Stimulated activated CD8-positive, alpha-beta memory T cell treated with anti-CD3 and anti-CD28 coated beads, Interleukin-12 subunit alpha, Interleukin-12 subunit beta, amount 100 ng/mL, for 24 hours (primary cell): Measurements from ENCODE around the gene RGS6.
"Not testable (repeated sequence)": the region's sequence is repeated elsewhere in the genome, so short reads cannot be mapped to it uniquely, and the experiment has no call there.

ENCODE experiments used
- DNase-seq: peaks from one replicate; pipeline ENCODE4 v3.0.0-alpha.2; 2020; ENCODE audit errors: extremely low read depth

Gene RGS6

DNA sequence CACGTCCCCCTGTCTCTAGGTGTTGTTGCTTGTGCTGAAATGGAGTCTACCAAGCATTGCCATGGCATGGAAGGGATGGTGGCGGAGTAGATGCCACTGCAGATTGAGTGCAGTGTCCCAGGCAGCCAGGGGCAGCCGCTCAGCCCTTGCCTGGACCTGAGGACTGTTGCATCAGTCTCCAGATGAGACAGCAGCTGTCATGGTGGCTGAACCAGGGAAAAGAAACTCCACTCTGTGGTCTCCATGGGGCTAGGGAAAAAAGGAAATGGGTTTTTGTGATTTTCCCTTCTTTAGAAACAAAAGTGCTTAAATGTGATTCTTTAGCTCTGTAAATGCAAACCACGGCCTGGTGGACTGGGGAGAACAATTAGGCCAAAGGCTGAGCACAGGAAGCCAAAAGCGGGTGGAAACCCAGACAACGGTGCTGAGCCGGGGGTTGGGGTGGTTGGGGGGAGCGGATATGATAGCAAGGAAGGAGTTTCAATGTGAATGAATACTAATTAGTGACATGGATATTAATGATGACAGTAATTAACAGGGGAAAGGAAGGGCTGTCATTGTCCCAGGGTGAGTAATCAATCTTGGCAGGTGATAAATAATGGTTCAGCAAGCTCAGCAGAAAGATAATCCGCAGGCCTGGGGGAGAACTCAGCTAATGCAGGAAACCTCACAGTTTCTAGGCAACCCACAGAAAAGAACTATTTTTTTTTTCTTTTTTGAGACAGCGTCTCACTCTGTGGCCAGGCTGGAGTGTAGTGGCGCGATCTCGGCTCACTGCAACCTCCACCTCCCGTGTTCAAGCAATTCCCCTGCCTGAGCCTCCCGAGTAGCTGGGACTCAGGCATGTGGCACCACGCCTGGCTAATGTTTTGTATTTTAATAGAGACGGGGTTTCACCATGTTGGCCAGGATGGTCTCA lies 519.1 kb downstream of the RGS6 start:
- no peak for DNase-seq

DNA sequence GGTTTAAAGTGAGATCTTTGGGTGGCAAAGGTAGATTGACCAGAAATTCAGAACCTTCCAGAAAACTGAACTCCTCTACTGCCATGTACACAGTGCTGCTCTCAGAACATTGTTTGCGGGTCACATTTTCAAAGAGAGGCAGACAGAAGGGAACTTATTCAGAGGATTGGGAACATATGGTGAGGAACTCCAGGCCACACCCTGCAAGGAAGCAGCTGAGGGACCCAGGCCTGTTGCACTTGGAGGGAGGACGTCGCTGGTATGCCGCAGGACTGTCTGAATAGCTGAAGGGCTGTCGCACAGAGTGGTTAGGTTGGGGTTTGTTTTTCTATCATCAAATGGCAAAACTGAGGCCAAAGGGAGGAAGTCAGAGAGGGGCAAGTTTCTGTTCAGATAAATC lies 520.5 kb downstream of the RGS6 start:
- DNase-seq = no peak

DNA sequence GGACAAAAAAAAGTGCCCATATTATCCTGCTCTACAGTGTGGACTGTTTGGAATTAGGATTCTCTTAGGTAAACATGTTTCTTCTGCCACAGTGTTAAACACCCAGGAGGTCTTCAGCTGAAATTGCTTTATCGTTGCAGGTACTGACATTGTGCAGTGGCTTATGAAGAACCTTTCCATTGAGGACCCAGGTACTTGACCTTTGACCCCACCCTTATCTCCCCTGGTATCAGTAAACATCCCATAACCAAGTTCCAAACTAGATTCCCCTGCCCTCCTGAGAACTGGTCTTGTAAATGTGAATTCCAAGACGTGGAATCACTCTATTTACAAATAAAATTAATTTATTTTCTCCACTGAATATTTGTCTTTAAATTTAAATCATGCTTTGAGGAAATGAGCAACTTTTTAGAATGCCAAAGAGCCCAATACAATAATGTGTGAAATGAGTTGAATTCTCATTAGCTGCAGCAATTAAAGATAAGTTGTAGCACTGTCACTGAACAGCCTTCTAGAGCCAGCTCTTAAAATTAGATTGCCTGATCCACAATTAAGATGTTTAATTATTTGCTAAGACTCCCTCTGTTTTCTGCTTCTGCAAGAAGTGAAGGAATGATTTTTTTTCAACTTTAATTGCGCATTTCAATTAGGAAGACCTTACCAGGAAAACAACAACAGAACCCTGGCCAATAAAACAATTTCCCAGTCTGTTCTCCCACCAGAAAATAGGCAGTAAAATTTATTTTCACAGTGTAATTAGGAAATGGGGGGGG lies 522.3 kb downstream of the RGS6 start:
- no peak for DNase-seq

DNA sequence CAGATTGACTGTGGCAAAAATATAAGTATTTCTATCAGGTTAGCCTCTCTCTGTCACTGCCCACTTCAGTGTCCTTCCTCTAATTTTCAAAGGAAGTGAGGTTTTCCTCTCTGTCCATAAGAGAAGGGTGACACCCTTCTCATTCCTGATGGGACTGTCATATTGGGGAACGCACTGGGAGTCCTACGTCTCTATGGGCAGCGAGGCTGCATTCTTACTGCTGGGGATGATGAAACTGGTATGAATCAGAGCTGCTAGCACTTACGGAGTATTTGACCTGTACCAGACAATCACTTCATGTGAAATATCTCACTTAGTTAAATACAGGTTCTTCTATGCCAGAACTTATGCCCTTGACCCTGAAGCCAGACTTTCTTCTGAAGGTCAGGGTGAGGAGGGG lies 525.4 kb downstream of the RGS6 start:
- DNase-seq = no peak

DNA sequence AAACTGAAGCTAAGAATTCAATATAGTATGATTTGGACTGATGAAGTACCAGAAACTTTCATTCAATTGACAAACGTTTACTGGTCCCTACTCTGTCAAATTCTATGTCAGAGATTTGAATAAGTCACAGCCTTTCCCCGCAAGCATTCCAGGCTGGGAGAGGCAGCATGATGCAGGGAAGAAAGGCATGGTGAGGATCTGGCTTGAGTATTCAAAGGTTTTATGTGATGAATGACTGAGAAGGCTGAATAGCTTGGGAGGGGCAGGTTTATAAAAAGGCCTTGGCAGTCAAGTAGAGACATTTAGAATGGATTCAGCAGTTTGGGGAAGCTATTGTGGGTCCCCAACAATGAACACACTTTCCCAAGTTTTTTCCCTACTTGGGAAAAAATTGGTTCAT lies 529.8 kb downstream of the RGS6 start:
- DNase-seq = no peak

DNA sequence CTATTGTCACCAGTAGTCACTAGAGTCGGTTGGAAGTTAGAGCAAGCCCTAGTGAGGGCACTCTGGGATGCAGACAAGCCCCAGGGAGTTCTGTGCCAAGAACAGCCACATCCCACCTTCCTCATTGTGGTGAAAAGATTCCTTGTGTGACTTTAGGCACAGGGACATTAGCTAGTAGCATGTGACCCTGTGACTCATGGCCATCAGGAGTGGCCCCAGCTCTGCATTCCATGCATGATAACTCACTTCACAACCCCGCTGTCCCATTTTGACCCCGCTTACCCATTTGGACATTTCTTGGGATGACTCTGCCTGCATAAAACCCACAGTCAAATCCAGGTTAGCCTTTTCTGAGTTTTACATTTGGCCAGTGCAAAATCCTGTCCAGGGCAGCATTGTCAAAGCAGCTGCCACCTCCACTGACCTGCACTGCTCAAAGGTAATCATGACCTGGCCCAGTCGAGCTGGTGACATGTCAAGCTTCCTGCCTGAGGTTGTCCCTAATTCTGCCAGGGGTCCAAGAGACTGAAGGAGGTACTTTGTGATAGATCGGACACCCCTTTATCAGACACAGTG lies 531.1 kb downstream of the RGS6 start:
- no peak for DNase-seq

DNA sequence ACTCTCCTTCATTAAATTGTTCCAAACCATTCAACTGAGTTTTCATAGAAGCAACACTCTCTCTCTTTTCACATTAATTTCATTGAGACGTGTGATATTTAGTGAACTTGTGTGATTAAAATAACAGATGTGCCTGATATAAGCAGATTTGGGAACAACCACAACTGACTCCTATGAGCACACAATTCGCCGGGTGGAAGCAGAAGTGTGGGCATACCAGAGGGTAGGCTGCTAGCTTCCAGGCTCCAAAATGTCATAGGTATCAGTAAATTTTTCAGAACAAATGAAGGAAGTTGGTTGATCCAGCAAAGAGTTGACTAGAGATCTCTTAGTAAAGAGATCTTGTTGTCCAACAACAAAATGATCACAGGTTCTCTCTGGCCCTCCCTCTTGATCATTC lies 532.0 kb downstream of the RGS6 start:
- DNase-seq = no peak

DNA sequence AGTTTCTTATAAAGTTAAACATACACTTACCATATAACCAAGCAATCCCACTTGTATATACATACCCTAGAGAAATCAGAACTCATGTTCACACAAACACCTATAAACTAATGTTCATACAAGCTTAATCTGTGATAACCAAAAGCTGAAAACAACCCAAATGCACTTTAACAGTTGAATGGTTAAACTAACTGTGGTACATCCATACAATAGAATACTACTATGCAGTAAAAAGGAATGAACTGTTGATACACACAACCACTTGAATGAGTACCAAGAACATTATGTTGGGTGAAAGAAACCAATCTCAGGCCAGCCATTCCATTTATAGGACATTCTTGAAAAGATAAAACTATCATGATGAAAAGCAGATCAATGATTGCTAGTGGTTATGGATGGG lies 534.1 kb downstream of the RGS6 start:
- no peak for DNase-seq

DNA sequence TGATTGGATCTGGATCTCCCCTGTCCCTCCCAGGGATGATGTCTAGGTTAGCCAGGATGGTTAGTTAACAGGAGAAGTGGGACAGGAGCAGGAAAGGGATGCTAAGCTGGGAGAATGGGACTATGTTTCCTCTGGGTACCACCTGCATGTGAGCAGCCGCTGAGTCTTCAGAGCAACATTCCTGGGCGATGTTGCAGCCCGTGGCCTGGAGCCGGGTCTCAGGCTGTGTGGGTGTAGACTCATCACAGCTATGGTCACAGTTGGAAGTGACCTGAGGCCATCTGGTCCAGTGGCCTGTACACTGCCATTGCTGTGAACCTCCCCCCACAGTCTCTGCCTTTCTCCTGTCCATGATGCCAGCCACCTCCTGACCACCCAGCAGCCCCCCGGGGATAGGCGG lies 539.1 kb downstream of the RGS6 start:
- no peak for DNase-seq

DNA sequence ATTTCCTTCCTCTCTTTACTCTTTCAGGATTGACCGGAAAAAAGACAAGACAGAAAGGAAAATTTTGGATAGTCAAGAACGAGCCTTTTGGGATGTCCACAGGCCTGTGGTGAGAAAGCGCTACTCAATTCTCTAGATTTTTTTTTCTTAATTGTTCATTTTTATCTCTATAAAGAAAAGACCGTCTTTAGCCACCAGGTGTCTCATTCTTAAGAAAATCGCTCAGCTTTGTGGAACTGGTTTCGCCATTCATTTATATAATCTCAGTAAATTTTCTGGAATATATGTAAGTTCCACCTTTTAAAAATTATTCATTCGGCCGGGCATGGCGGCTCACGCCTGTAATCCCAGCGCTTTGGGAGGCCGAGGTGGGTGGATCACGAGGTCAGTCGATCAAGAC lies 540.6 kb downstream of the RGS6 start:
- no peak for DNase-seq

DNA sequence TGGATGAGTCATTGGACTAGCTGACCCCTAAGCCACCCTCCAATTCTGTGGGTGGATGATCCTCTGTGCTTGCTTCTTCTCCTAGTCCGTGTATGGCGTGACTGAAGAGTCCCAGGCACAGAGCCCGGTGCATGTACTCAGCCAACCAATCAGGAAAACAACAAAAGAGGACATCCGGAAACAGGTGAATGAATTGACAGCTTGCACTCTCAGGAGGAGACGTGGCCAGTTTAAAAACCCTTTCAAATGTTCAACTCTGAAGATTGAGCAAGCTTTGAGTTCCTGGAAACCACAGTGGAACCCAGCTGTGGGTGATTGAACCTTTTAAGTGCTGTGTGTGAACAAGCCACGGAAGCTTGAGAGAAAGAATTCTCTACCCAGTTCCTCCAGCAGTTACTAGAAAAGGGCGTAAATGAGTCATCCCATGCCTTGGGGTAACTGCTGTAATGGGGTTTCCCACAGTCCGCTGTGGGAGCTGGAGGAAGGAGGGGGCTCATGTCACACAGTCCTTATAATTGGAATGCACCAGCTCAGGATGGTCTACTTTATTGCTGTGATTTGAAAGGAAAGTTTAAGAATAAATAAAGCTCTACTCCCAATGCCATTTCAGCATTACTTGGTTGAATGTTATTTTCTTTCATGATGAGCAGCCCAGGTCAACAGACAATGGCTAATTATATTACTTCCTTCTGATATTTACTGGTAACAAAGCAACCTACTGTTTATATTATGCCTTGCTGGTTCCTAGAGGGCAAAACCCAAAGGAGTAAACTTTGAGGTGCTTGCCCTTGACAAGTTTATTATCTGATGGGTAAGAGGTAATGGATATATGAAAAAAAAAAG lies 544.6 kb downstream of the RGS6 start:
- DNase-seq = peak; percentile 15

DNA sequence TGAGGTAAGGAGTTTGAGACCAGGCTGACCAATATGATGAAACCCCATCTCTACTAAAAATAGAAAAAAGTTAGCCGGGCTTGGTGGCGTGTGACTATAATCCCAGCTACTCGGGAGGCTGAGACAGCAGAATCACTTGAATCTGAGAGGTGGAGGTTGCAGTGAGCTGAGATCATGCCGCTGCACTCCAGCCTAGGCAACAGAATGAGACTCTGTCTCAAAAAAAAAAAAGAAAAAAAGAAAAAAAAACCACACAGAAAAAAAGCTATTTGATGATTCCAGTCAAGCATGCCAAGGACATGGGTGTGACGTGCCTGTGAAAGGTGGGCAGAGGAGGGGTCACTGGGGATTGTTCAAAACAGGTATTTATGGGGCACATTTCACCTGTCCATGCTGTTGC lies 545.3 kb downstream of the RGS6 start:
- DNase-seq = not testable (repeated sequence)

DNA sequence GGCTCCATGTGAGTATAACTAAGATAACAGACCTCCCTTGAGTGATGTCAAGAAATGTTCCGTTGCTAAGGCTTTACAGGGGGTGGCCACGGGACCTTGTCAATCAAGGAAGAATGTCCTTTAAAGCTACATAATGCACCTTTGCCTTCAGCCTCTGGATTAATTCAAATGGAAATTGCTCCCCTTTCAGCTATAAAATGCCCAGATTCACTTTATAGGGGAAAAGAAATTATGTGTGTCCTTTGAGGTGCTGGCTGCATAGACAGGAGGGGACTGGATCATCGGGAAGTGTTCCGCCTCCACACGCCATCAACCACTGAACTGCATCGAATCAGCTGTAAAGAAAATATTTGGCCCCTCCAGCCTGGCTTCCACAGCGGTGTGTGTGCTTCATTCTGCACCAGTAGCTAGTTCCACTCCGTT lies 546.3 kb downstream of the RGS6 start:
- DNase-seq = no peak

DNA sequence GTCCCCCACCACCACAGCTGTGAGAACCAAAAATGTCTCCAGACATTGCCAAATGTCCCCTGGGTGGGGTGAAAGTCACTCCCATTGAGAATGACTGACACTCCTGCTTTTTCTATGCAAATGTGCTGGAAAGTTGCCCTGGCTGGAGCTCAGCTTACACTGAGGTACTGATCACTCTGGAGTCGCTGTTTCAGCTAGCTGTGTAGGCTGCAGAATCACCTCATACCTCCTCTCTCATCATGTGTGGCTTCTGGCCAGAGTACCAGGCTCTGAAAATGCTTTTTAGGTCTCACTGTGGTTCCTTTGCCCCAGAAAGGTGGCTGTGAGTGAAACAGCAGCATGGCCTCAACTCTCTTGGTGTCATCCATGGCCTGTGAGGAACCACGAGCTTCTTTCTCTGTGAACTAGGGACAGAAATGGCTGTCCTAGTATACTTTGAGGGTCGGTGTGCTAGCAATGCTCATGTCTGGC lies 547.3 kb downstream of the RGS6 start:
- no peak for DNase-seq

DNA sequence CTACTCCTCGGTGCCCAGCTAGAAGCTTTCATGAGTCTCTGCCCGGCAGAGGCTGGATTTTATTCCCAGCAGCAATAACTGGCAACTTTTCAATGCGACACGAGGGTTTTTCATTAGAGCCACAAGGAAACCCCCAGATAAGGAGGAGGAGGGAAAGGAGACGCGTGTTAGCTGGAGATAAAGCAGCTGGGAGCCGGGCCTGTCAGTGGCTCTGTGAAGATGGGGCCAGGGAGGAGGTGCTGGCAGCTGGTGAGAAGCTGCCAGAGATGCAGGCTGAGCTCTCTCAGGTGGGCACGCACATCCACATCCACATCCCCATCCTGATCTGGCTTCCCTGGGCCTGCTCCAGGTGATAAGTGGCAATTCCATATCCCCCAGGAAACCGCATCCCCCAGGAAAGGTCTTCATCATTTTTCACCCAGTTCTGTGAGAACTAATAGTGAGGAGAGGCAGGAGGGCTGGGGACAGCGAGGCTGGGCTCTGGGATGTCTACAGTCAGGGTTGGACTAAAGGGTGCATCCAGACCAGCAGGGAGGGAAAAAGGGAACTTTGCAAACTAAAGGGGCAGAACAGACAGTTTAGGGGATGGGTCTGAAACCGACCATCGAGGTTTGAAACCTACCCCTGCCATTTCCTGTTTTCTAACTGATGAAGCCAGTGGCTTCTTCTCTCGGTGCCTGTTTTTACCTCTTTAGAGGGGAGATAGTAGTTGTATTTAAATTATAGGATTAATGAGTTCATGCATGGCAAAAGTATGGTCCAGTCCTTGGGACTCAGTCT lies 548.4 kb downstream of the RGS6 start:
- no peak for DNase-seq

DNA sequence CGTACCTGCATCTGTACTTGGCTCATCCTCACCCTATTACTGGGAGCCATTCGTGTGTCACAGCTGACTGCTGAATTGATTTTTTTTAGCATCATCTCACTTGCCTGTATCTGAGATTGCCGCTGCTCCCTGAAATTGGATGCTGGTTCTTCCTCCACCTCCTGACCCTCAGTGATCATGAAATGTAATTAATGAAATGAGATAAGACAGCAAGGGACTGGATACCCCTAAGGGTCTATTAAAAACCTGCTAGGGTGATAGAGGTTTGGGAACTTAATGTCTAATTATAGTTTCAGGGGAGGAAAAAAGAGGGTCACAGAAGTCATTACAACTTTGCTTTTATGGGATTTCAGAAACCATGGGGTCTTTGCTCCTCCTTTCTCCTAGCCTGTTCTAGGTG lies 551.1 kb downstream of the RGS6 start:
- DNase-seq = no peak

DNA sequence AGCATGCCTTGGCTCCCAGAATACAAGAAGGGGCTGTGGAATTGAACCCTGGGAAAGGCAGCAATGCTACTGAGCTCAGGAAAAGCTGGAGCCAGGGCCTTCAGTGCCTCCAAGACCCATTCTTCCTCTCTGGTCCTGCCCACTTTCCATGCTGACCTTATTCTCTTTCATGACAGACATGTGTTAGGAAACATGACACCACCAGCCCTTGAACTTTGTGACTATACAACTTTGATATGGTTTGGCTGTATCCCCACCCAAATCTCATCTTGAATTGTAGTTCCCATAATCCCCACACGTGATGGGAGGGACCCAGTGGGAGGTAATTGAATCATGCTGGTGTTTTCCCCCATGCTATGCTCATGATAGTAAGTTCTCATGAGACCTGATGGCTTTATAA lies 553.5 kb downstream of the RGS6 start:
- DNase-seq = no peak

DNA sequence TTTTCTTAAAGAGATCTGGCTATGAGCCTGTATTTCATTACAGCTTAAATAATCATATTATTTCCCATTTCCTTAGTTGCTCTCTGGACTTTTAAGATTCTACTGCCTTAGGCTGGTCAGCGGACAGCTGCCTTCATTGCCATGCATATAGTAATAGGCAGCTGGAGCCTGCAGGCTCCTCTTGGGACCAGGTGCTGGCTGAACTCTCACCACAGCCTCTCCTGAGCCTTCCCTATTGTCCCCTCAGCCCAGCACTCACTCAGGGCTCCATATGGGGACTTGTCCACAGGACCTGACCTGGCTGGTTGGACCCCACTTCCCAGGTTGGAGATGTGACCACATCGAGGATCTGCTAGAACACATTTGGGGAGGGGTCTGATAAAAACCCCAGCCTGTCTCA lies 556.3 kb downstream of the RGS6 start:
- no peak for DNase-seq

DNA sequence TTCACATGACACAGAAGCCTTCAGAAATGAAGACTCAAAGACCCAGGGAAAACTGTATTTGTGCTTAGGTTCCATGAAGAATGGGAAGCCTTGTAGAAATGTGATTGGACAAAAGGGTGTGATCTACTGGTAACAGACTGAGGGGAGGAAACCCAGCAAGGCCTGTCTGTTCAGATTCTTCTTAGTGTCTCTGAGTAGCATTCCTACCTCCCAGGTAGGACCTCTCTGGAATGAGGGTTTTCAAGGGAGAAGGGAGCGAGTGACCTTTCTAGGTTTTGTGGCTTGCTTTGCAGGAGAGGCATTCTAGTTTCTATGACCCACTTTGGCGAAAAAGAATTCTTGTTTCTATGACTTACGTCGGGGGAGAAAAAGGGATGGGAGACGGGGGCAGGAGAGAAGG lies 560.0 kb downstream of the RGS6 start:
- DNase-seq = no peak

DNA sequence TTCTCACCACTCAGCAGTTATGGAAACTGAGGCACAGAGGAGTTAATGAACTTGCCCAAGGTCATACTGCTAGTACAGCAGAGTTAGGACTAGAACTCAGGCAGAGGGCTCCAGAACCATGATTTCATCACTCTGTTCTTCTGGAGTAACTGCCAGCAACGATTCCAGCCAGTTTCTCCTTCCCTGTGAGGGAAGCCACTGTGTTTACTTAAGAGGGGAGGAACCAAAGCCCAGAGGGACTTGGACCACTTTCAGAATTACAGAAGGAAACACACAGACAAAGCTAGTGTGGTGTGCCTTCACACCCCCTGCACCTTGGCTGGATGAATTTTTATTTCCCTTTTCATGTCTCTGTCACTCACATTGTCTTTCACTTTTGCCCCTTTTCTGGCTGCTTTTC lies 563.4 kb downstream of the RGS6 start:
- DNase-seq = no peak

DNA sequence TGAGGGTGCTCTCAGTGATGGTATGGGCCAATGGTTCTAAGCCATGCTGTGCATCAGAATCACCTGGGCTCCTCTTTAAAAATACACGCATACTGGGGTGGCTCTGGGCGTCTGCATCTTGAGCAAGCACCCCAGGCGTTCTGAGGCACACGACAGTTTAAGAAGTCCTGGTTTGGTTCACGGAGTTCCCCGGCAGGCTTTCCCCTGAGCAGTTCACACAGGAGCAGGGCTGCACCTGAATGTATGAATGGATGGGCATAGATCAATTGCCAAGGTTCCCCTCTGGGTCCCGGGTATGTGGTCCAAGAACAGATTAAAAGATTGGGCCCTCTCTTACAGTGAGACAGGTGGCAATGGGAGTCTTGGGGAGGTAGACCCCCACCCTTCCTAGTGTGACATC lies 566.4 kb downstream of the RGS6 start:
- no peak for DNase-seq
